DMS114 treated with DMSO at 0.1 percent for 48 hours (cell line): ENCODE data around the gene KRTAP19-8.

Experiments
- DNase-seq: peaks from one replicate; lab custom pipeline; 2025; ENCODE audit not compliant: unreplicated experiment; lab: John Stamatoyannopoulos, UW

Gene KRTAP19-8, protein sequence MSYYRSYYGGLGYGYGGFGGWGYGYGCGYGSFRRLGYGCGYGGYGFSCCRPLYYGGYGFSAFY

GRCh38 chr21:31038376-31038775 is at the start of gene KRTAP19-8:
Gene KRTAP19-8, minus strand, starts transcription at chr21:31038476. Its CDS starts 33 bp downstream, at chr21:31038443.
- no peak for DNase-seq

- DNase-seq = peak; percentile 12
These were observed 49.6 kb upstream of the KRTAP19-8 start for GRCh38 chr21:31087639-31088473.

GRCh38 chr21:31084689-31085088 is 46.4 kb upstream of the KRTAP19-8 start:
- no peak for DNase-seq

DNA sequence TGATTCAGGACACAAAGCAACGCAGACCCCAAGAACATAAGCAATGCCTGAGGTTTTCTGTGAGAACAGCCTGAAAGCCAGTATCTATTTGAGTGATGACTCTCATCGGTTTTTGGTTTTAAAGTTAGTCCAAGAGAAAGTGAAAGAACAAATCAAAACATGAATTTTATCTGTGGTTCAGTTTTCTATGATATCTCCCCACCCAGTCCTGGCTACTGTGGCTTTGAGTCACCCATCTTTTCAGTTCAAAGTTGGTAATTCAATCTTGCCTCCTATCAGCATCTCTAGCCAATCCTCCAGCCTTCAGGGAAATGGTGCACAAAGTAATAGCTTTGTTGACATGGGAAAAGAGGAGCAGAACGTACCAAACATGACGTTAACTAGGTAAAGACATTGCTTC is 40.5 kb upstream of the KRTAP19-8 start:
- no peak for DNase-seq

DNA sequence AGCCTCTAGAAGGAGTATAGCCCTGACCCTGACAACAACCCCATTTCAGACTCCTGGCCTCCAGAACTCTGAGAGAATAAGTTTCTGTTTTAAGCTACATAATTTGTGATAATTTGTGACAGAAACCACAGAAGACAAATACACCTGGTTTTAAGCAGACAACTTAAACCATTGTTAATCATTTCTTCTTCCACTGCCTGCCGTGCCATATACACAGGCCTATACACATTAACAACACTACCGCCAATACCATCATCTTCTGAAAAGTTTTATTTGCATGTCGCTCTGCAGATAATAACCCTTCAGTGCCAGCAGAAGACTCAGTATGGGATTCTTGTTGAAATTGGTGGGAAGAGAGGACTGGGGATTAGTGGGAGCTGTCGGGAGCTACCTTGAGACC is 39.9 kb upstream of the KRTAP19-8 start:
- DNase-seq = no peak

DNA sequence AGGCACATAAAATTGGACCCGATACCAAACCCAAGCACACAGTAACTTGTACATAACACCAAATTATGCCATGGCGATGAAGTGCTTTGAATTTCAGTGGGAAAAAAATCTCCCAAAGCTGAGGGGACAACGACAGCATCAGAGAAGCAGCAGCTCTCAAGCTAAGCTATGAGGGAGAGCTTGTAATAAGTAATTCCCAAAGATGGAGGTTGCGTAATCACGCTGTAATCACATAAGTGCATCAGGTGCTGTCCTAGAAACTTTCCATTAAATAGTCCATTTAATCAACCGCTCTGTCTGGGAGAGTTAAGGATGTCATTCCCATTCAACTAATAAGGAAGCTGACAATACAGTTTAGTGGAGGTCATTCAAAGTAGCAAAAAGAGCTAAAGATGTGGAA is 37.6 kb upstream of the KRTAP19-8 start:
- no peak for DNase-seq

- DNase-seq = no peak
These were observed 34.3 kb upstream of the KRTAP19-8 start for GRCh38 chr21:31072533-31072932.

DNA sequence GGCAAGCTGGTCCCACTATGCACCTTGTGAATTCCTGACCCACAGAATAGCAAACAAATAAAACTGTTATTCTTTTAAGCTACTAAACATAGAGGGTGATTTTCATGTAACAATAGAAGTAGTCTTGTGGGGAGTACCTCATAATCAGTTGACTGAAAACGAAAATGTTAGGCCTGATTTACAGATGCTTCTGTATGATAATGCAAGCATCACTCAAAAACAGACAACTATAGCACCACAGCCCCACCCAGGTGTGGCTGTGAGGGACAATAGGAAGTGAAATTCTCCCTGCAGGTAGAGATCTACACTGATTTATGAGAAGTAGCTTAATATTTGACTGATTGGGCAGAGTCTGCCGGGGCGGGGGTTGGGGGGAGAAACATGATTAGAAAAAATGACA is 26.5 kb upstream of the KRTAP19-8 start:
- no peak for DNase-seq

DNA sequence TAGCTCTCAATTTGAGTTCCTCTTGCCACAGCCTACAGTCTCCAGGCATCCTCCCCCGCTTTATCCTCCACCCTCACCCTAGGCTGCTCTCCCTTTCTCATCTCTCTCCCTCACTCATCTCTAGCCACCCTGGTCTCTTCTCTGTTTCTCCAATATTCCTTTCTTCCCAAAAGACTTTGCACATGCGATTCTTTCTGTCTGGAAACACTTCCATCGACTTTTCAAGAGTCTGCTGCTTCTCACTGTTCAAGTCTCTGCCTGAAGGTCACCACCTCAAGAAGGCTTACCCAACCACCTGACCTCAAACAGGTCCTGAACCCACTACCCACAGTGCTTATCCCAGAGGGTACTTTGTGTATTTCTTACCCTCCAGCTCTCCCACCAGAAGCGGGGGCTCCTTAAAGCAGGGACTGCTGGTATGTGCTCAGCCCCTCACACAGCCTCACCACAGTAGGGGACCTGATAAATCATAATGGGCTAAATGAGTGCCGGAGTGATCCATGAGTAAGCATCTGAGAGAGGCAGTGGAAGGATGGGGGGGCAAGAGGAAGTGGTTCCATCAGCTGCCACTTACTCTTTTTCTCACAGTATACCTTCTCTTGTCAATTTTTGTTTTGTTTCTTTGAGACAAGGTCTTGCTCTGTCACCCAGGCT is 14.3 kb upstream of the KRTAP19-8 start:
- no peak for DNase-seq

- no peak for DNase-seq
These were observed 12.4 kb upstream of the KRTAP19-8 start for GRCh38 chr21:31050577-31051157.

DNA sequence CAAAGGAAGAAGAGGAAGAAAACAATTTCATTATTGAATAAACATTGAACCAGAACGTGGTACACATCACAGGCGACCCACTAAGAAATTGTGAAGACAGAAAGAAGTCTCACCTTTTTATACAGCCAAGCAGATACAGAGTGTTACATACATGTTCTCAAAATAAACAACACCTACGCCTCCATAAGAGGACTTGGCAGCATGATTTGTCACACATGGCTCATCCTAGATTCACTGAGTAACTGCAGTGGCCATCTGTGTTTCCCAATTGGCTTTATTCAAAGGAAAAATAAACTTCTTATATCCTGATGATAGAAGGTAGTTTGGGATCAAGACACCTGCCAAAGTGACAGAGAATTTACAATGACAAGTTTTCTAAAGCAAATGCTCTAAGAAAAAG is 7.6 kb upstream of the KRTAP19-8 start:
- no peak for DNase-seq

DNA sequence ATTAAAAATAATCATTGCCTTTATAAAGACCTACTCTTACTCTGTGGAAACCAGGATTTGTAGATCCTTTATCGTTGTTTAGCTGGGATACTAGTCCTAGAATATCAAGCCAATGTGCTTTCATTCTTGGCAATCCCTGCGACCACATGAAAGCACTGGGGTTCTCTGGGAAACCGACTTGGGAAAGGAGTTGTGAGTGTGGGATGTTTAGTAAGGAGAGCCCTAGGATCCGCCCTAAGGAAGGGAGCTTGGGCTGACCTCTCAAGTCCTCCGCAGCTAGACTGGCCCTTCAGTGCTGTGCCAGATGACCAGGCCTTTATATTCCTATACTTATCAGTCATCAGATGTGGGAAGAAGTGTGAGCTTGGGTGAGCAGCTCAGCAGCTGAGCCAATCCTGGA is 5.2 kb upstream of the KRTAP19-8 start:
- DNase-seq = no peak

DNA sequence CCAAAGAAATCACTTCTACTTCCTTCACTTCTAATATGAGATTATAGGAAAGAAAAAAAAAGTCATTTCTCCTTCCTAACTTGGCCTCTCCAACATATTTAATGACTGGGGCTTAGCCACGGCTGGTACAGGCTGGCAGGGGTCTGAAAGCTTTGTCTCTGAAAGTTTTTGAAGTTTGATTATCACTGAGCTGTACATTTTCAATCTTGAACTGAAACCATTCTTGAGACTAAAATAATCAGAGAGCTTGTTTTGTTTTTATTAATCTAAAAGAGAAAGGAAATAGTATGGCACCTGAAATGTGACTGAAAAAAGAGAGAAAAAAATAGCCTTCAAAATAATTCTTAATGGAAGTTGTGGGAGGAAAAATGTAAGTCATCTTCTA is 3.8 kb upstream of the KRTAP19-8 start:
- no peak for DNase-seq

DNA sequence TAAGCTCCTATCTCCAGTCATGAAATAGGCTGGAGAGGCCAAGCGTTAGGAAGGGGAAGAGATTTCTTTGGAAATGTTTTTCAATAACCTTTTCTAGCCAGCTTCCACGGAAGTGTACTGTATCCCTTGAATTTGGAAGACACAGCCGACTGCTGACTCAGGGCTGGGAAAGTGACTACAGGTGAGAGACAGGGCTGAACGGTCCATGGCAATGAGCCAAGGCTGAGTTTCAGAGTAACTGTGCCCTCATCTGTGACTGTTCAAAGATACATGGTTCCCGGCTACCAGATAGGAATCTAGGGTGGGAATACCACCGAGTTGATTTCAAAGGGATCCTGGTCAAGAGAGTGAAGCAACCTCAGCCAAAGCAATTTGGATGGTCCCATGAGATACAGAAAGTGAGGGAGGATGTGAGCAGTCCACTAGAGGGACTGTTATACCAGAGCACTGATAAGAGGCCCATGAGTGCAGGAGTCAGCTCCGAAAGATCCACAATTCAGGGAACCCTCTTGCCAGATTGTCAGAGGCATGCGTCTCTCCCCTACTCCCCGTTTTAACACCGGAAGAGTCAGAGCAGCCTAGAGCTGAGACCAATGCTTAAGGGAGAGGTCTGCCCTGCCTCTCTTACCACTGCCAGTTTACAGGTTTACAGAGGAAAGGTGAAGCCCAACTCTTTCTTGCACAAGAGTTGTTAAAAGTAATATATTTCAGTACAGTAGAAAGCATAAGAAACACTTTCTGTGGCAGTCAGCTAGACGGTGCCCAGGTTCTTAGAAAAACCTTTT is 3.2 kb upstream of the KRTAP19-8 start:
- no peak for DNase-seq

DNA sequence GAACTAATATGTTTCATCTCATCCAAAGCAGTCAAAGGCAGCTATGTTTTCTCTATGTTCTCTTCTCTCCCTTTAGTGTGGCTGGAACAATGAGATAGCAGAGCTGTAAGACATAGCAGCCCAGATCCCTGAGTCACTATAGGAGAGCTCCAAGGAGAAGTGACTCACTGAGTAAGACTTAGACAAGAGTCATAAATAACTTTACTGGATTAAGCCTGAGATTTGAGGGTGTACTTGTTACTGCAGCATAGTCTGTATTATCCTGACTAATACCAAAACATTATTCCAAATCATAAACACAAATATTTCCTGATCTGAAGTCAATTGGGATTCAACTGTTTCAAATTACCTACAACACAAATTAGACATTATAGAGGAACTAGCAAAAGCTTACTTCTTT is 3.9 kb downstream of the KRTAP19-8 start:
- no peak for DNase-seq

DNA sequence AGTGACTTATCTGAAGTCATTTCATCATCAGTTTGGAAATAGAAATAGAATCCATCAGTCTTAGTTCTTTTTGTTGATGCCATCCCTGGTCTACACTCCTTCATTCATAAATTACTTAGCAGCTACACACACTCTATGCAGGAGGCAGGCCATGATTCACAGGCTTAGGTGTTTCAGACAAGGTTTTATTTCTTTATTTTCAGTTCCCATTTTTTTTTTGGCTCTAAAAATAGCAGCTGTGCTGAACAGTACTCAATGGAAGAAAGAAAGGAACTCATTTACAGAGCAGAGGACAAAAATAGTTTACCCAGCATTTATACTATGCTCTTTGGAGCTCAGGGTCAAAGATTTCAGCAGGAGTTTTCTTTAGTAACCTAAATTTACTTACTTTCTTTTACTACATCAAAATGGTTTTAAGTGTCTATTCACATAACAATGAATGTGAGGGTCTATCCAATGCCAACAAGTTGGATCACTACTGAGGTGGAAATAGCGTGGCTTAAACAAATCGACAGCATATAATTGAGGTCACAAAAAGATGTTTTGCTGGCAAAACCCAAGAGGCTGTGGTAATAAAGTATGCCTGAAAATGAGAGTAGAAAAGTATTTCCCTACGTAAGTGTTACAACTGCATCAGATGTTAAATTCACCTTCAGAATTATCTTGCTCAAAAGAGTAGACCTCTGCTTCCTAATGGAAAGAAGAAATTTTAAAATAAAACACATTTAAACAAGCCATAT is 7.7 kb downstream of the KRTAP19-8 start:
- DNase-seq = no peak

- DNase-seq = no peak
These were observed 14.6 kb downstream of the KRTAP19-8 start for GRCh38 chr21:31023680-31024079.

GRCh38 chr21:31022306-31022705 is 16.0 kb downstream of the KRTAP19-8 start:
- no peak for DNase-seq

DNA sequence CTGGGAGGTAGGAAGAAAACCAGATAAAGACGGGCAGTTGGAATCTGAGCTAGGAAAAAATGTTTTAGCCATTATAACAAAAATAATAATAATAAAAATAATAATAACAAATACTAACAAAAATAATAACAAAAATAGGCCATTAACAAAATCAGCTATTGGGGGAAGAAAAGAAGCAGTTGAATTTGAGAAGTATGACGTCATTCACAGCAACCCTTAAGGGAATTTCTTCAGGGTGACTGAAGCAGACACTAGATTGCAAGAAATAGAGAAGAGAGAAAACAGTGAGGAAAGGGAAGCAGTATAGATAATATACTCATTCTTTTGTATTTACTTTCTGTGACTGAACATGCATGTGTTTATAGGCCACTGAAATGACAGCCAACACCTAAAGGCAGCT is 20.0 kb downstream of the KRTAP19-8 start:
- DNase-seq = no peak

DNA sequence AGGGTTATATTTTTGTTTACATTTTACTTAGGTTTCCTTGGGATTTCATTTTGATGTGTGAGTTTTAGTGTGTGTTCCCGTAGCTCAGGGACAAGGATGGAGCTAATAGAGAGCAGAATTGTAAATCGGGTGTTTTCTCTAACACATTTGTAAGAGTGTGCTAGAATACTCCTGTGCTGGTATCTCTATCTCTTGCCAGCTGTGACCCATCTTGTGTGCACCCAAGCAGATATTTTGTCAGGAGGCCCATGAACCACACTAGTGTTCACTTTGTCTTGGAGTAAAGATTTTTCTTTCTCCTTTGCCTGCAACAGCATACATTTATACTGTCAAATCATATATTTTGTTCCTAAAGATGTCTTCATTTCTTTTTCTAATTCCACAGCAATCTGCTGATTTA is 23.4 kb downstream of the KRTAP19-8 start:
- DNase-seq = no peak
